WI38 (cell line): ENCODE data around the gene SNTA1.
"Not testable (repeated sequence)": the region's sequence is repeated elsewhere in the genome, so short reads cannot be mapped to it uniquely, and the experiment has no call there.

Source experiments
- H3K4me3 ChIP-seq: 2 replicates; pipeline ENCODE4 v1.5.1; 2011; ENCODE audit warnings: low read depth, mild to moderate bottlenecking, control low read depth, low read length
- CTCF ChIP-seq: IDR thresholded peaks from 2 replicates; pipeline ENCODE4 v1.5.1; 2012; ENCODE audit warnings: low read depth, mild to moderate bottlenecking, control low read depth, low read length

The SNTA1 gene

GRCh38 chr20:33463332-33464101 lies 20.0 kb upstream of the SNTA1 start:
- TF ChIP-seq CTCF = no peak
- no peak overlapping the region for H3K4me3 ChIP-seq

- TF ChIP-seq CTCF = no peak
Measured at GRCh38 chr20:33460711-33461110, 17.1 kb upstream of the SNTA1 start.

GRCh38 chr20:33459599-33459998 lies 16.0 kb upstream of the SNTA1 start:
- H3K4me3 ChIP-seq = no peak overlapping the region
- no peak for TF ChIP-seq CTCF

More at GRCh38 chr20:33460711-33461110, 17.1 kb upstream of the SNTA1 start:
- H3K4me3 ChIP-seq = no peak overlapping the region

- not testable (repeated sequence) for H3K4me3 ChIP-seq
- peak; percentile 89 for TF ChIP-seq CTCF
Measured at GRCh38 chr20:33456916-33457642, 13.5 kb upstream of the SNTA1 start.

GRCh38 chr20:33450867-33451266 lies 7.3 kb upstream of the SNTA1 start:
- no peak overlapping the region for H3K4me3 ChIP-seq
- TF ChIP-seq CTCF = no peak

GRCh38 chr20:33445881-33446625 lies 2.5 kb upstream of the SNTA1 start:
- no peak for TF ChIP-seq CTCF
- no peak overlapping the region for H3K4me3 ChIP-seq
